ENCODE measurements around the gene STAG3. TPM values are rescaled to one million over a fixed set of nuclear protein-coding genes. Genes with fewer than 3 reads are reported as not detected.
"Not testable (repeated sequence)": the region's sequence is repeated elsewhere in the genome, so short reads cannot be mapped to it uniquely, and the experiment has no call there.

Gene STAG3
- total RNA-seq, 4 donors from 2014 or later = 0.28 to 1.7 (median 0.85) TPM

- DNase-seq (ENCODE audit: low spot score) (no peak), ATAC-seq (ENCODE audit: low FRiP score) (no peak)
Measured at GRCh38 chr7:100221231-100221718, 43.6 kb downstream of the STAG3 start.

GRCh38 chr7:100221767-100222444, 44.2 kb downstream of the STAG3 start:
- ATAC-seq (ENCODE audit: low FRiP score) (no peak), DNase-seq (ENCODE audit: low spot score) (no peak)
- no peak for TF ChIP-seq CTCF (IDR thresholded peaks at IDR 0.05)

More at GRCh38 chr7:100221231-100221718, 43.6 kb downstream of the STAG3 start:
- no peak for TF ChIP-seq CTCF (IDR thresholded peaks at IDR 0.05)

- no peak for ATAC-seq (ENCODE audit: low FRiP score)
- DNase-seq (ENCODE audit: low spot score) = no peak
- TF ChIP-seq CTCF (IDR thresholded peaks at IDR 0.05) = no peak
Measured at GRCh38 chr7:100222445-100223132, 44.9 kb downstream of the STAG3 start.

GRCh38 chr7:100223376-100223927, 45.7 kb downstream of the STAG3 start:
- DNase-seq (ENCODE audit: low spot score); ATAC-seq (ENCODE audit: low FRiP score): not testable (repeated sequence)

- not testable (repeated sequence) for ATAC-seq (ENCODE audit: low FRiP score); DNase-seq (ENCODE audit: low spot score)
Measured at GRCh38 chr7:100224891-100225290, 47.2 kb downstream of the STAG3 start.

- ATAC-seq (ENCODE audit: low FRiP score) = not testable (repeated sequence)
Measured at GRCh38 chr7:100234660-100235317, 57.1 kb downstream of the STAG3 start.

GRCh38 chr7:100239975-100240374, 62.3 kb downstream of the STAG3 start:
- ATAC-seq (ENCODE audit: low FRiP score); DNase-seq (ENCODE audit: low spot score): not testable (repeated sequence)

More at GRCh38 chr7:100234660-100235317, 57.1 kb downstream of the STAG3 start:
- not testable (repeated sequence) for DNase-seq (ENCODE audit: low spot score)

- not testable (repeated sequence) for ATAC-seq (ENCODE audit: low FRiP score); DNase-seq (ENCODE audit: low spot score)
Measured at GRCh38 chr7:100243385-100243784, 65.7 kb downstream of the STAG3 start.

- not testable (repeated sequence) for DNase-seq (ENCODE audit: low spot score); ATAC-seq (ENCODE audit: low FRiP score)
Measured at GRCh38 chr7:100244988-100245605, 67.4 kb downstream of the STAG3 start.

GRCh38 chr7:100246121-100246864, 68.6 kb downstream of the STAG3 start:
- DNase-seq (ENCODE audit: low spot score); ATAC-seq (ENCODE audit: low FRiP score): not testable (repeated sequence)

- DNase-seq (ENCODE audit: low spot score) = not testable (repeated sequence)
Measured at GRCh38 chr7:100246865-100247137, 69.1 kb downstream of the STAG3 start.

More at GRCh38 chr7:100246865-100247137, 69.1 kb downstream of the STAG3 start:
- ATAC-seq (ENCODE audit: low FRiP score) = not testable (repeated sequence)
